ENCODE results near the gene FOXD1. TPM values are rescaled to one million over a fixed set of nuclear protein-coding genes. Genes with fewer than 3 reads are reported as not detected.

The FOXD1 gene
- total RNA-seq, 3 donors from 2014 or later (not counting 1 experiment from before 2014, with no cell fraction given) = 0.31 to 0.63 (median 0.41) TPM

DNA sequence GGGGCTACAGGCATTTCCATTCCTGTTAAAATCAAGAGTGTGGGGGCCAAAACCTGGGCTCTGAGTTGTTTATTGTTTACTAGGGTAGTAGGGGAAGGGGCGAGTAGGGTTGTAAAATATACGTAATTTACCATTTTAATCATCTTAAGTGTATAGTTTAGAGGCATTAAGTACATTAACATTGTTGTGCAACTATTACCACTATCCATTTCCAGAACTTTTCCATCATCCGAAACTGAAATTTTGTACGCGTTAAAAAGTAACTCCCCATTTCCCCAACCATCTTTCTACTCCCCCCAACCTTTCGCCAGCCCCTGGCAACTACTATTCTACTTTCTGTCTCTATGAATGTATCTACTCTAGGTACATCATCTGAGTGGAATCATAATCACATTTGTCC is 3.6 kb upstream of the FOXD1 start:
- Mint-ChIP-seq H3K4me3 (peak overlapping the region; percentile 41), H3K4me1 (peaks cover 11 to 17% of the 10 kb centered on the region in 2 donors), H3K27me3 (ENCODE audit: low read depth in 2 of 2) (peaks cover 59 to 70% of the 10 kb centered on the region in 2 donors), H3K27ac (no peak overlapping the region), H3K36me3 (peaks cover 8% of the 10 kb centered on the region), H3K9me3 (no peaks in the 10 kb centered on the region)
- Histone ChIP-seq H3K36me3 (ENCODE audit: control insufficient read depth, insufficient read depth, low read length) (no peaks in the 10 kb centered on the region), H3K27ac (ENCODE audit: low read length) (no peak overlapping the region), H3K27me3 (ENCODE audit: control insufficient read depth, insufficient read depth, low read length) (peaks cover 80% of the 10 kb centered on the region), H3K9me3 (ENCODE audit: control insufficient read depth, insufficient read depth, low read length) (peaks cover 16% of the 10 kb centered on the region), H3K4me1 (ENCODE audit: control insufficient read depth, insufficient read depth, low read length) (peaks cover 19% of the 10 kb centered on the region), H3K4me3 (ENCODE audit: low read length) (no peak overlapping the region)
- TF ChIP-seq, protein P1, sequence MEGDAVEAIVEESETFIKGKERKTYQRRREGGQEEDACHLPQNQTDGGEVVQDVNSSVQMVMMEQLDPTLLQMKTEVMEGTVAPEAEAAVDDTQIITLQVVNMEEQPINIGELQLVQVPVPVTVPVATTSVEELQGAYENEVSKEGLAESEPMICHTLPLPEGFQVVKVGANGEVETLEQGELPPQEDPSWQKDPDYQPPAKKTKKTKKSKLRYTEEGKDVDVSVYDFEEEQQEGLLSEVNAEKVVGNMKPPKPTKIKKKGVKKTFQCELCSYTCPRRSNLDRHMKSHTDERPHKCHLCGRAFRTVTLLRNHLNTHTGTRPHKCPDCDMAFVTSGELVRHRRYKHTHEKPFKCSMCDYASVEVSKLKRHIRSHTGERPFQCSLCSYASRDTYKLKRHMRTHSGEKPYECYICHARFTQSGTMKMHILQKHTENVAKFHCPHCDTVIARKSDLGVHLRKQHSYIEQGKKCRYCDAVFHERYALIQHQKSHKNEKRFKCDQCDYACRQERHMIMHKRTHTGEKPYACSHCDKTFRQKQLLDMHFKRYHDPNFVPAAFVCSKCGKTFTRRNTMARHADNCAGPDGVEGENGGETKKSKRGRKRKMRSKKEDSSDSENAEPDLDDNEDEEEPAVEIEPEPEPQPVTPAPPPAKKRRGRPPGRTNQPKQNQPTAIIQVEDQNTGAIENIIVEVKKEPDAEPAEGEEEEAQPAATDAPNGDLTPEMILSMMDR (IDR thresholded peaks at IDR 0.05) = no peak
- DNase-seq = no peak
- intact Hi-C loops (cut with micrococcal nuclease) = loop anchor here (10.0 kb wide), 1 partner anchor 377 kb away; no protein-coding TSS in a partner anchor
- WGBS (ENCODE audit: insufficient coverage) = 73% methylated on average over 4 of the region's 6 CpGs
- no peak for ATAC-seq

DNA sequence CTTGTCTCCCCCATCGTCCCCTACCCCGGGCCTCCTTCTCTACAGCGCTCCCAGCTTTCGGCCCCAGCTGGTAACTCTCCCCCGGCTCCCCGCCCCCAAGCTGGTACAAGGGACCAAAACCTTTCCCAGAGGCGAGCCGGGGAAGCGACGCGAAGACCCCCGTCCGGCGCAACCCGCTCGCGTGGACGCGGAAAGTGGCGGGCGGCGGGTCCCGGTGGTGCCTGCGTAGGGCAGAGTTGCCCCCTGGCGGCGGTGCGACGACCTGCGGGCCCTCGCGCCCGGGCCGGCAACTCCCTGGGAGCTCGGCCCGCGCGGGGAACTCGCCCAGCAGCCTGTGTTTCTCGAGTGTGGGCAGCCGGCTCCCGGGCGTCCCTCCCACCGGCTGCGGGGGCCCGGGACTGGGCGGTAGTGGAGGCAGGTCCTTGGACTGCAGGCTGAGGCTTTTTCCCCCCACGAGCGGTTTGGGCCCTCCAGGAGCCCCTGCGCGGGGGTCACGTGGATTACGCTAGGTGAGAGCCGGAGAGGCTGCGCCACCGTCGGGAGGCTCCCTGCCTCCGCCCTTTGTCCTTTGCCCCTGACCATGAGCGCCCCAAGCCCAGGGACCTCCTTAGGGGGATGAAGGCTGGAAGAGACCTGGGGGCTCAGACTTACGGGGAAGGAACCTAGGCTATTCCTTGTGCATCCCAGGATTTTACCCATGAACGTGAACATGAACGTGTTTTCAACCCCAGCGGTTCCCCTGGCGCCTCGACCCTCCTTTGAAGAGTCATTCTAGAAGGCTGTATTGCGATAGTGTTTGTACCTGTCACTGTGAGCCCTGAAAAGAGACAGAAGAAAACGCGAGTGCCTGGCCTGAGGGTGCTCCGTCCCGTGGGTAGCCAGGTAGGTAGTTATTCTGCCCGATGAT is 2.9 kb upstream of the FOXD1 start:
- TF ChIP-seq, protein P1 (IDR thresholded peaks at IDR 0.05) = peak; percentile 63
- Mint-ChIP-seq H3K36me3 (peaks cover 8% of the 10 kb centered on the region), H3K27me3 (ENCODE audit: low read depth in 2 of 2) (peaks cover 55 to 63% of the 10 kb centered on the region in 2 donors), H3K4me3 (peak overlapping the region; percentile 60), H3K9me3 (no peaks in the 10 kb centered on the region), H3K4me1 (peaks cover 11 to 20% of the 10 kb centered on the region in 2 donors), H3K27ac (no peak overlapping the region)
- Histone ChIP-seq H3K36me3 (ENCODE audit: control insufficient read depth, insufficient read depth, low read length) (no peaks in the 10 kb centered on the region), H3K9me3 (ENCODE audit: control insufficient read depth, insufficient read depth, low read length) (peaks cover 19% of the 10 kb centered on the region), H3K4me1 (ENCODE audit: control insufficient read depth, insufficient read depth, low read length) (peaks cover 23% of the 10 kb centered on the region), H3K4me3 (ENCODE audit: low read length) (no peak overlapping the region), H3K27ac (ENCODE audit: low read length) (no peak overlapping the region), H3K27me3 (ENCODE audit: control insufficient read depth, insufficient read depth, low read length) (peaks cover 80% of the 10 kb centered on the region)
- 4% methylated on average over 70 of the region's 70 CpGs for WGBS (ENCODE audit: insufficient coverage)
- intact Hi-C loops (cut with micrococcal nuclease) = loop anchor here (10.0 kb wide), 1 partner anchor 377 kb away; no protein-coding TSS in a partner anchor
- DNase-seq (peak; percentile 50 to 83), ATAC-seq (peak; percentile 37 to 63 (median 49))

DNA sequence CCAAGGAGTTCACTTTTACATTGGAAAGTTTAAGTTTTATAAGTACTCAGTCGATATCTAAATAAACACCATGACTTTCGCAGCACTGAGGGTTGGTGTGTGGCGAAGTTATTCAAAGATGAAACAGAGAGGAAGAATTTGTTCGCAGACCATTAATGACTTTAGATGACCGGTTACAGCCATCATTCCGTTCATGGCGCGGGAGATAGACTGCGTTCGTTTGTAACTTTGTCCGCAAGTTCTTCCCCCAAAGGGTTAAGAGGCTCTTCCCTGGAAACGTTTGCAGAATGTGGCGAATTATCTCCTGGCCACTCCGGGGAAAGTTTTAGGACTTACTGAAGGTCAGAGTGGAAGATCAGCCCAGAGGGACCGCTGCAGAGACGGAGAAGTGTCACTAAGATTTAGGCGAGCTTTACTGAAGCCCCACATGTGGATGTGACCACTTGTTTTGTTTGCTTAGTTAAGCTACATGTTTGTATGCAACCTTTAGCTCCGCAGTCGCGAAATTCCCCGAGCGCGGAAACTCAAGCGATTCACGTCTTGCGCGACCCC is 2.2 kb upstream of the FOXD1 start:
- ATAC-seq = no peak

More for the DNA sequence above, 2.2 kb upstream of the FOXD1 start:
- Mint-ChIP-seq H3K27ac (peak overlapping the region in 1 of 2 donors; percentile 71), H3K36me3 (peaks cover 8% of the 10 kb centered on the region), H3K4me1 (peaks cover 11 to 21% of the 10 kb centered on the region in 2 donors), H3K27me3 (ENCODE audit: low read depth in 2 of 2) (peaks cover 53 to 58% of the 10 kb centered on the region in 2 donors), H3K4me3 (peak overlapping the region; percentile 60), H3K9me3 (no peaks in the 10 kb centered on the region)
- no peaks in the 10 kb centered on the region for H3K36me3 ChIP-seq (ENCODE audit: control insufficient read depth, insufficient read depth, low read length)
- 11% methylated on average over 27 of the region's 27 CpGs for WGBS (ENCODE audit: insufficient coverage)
- H3K4me1 ChIP-seq (ENCODE audit: control insufficient read depth, insufficient read depth, low read length) = peaks cover 24% of the 10 kb centered on the region
- intact Hi-C loops (cut with micrococcal nuclease) = loop anchor here (10.0 kb wide), 1 partner anchor 376 kb away; no protein-coding TSS in a partner anchor
- no peak overlapping the region for H3K4me3 ChIP-seq (ENCODE audit: low read length)
- peaks cover 20% of the 10 kb centered on the region for H3K9me3 ChIP-seq (ENCODE audit: control insufficient read depth, insufficient read depth, low read length)
- DNase-seq = peak in 1 of 2 donors; percentile 52
- TF ChIP-seq, protein P1 (IDR thresholded peaks at IDR 0.05) = no peak
- H3K27me3 ChIP-seq (ENCODE audit: control insufficient read depth, insufficient read depth, low read length) = peaks cover 81% of the 10 kb centered on the region
- H3K27ac ChIP-seq (ENCODE audit: low read length) = no peak overlapping the region

Measured in natural killer cell (primary cell).